DMS114 treated with DMSO at 0.1 percent for 48 hours (cell line): ENCODE data around the gene TRAF3.

Source experiments
- DNase-seq: peaks from one replicate; lab custom pipeline; 2025; ENCODE audit not compliant: unreplicated experiment; lab: John Stamatoyannopoulos, UW

TRAF3 gene

GRCh38 chr14:102907303-102907844 lies 130.1 kb downstream of the TRAF3 start:
- no peak for DNase-seq

GRCh38 chr14:102907980-102908730 lies 130.9 kb downstream of the TRAF3 start:
- DNase-seq, result no peak

- DNase-seq, result no peak
These were observed 131.7 kb downstream of the TRAF3 start for GRCh38 chr14:102908766-102909455.

GRCh38 chr14:102909462-102909861 lies 132.2 kb downstream of the TRAF3 start:
- no peak for DNase-seq

GRCh38 chr14:102909911-102910310 lies 132.7 kb downstream of the TRAF3 start:
- no peak for DNase-seq

GRCh38 chr14:102910442-102910841 lies 133.2 kb downstream of the TRAF3 start:
- no peak for DNase-seq

GRCh38 chr14:102911541-102911951 lies 134.3 kb downstream of the TRAF3 start:
- no peak for DNase-seq

- DNase-seq, result no peak
These were observed 134.9 kb downstream of the TRAF3 start for GRCh38 chr14:102911991-102912761.

- no peak for DNase-seq
These were observed 136.3 kb downstream of the TRAF3 start for GRCh38 chr14:102913341-102914211.

- no peak for DNase-seq
These were observed 137.4 kb downstream of the TRAF3 start for GRCh38 chr14:102914474-102915291.

- no peak for DNase-seq
These were observed 138.3 kb downstream of the TRAF3 start for GRCh38 chr14:102915292-102916110.

- DNase-seq, result no peak
These were observed 139.3 kb downstream of the TRAF3 start for GRCh38 chr14:102916347-102917055.

- no peak for DNase-seq
These were observed 139.8 kb downstream of the TRAF3 start for GRCh38 chr14:102917056-102917385.

GRCh38 chr14:102917469-102918211 lies 140.4 kb downstream of the TRAF3 start:
- DNase-seq, result no peak

- DNase-seq, result no peak
These were observed 141.2 kb downstream of the TRAF3 start for GRCh38 chr14:102918438-102918837.

GRCh38 chr14:102920273-102920997 lies 143.2 kb downstream of the TRAF3 start:
- no peak for DNase-seq

GRCh38 chr14:102920998-102921304 lies 143.7 kb downstream of the TRAF3 start:
- no peak for DNase-seq
